HG03108 (cell line): ENCODE measurements around the gene PTCH2.
"Not testable (repeated sequence)": the region's sequence is repeated elsewhere in the genome, so short reads cannot be mapped to it uniquely, and the experiment has no call there.

Source experiments
- ATAC-seq: cut with Tn5 transposase; IDR thresholded peaks from one replicate; pipeline ENCODE4 v1.9.1; 2021; ENCODE audit warnings: moderate library complexity; ENCODE audit not compliant: unreplicated experiment

PTCH2 gene

DNA sequence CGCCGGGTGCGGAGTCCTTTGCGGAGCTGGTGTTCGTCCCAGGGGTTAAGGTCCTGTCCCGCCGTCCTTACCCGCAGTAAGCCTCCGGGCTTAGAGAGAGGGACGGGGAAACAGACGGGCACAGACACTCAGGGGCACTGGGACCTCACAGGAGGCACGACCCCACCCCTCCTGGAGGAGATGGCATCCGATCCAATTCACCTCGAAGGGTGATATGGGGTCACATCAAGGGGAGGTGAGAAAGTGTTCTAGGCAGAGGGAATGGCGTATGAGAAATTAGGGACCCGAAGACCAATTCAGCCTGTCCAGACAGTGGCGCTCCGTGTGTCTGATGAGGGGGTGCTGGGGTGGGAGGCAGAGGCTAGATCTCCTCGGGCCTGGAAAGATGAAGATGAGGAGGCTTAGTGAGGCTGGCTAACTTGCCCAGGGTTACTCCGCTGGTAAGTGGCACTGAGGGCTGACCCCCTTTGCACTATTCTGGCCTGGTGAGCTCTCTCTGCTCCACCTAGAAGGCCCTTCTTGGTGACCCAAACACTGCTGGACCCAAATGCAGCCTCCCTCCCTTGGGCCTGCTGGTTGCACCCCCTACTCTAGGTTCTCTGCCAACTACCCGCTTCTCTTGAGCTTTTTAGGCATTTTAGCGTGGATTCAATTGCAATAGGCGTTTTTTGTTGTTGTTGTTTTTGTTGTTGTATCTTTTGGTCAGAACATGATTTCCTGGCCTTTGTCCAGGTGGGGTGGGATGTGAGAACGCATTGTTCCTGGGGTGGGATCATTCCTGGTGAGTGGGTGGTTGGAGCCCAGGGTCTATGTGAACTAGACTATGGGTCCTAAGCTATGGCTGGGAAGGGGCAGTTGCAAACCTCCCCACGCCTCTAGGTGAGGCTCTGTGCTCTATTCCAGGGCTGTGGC is 22.5 kb downstream of the PTCH2 start:
- no peak for ATAC-seq

GRCh38 chr1:44819608-44820327 is 23.3 kb downstream of the PTCH2 start:
- ATAC-seq: peak; percentile 66

DNA sequence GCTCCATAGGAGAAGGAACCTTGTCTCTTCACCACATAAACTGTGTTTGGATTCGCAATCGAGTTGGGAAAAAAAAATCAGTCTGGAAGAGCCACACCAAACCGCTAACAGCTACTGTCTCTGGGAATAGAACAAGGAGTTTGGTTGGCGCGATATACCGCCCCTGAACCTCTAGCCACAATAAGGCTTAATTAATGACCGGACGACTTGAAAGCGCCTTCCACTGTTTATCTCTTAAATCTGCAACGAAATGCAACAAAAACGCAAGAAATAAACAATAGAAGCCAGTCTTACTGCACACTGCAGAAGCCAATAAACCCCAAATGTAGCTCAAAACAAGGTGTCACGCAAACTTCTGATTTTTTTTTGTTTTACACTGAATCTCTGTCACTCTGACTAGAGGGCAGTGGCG is 23.9 kb downstream of the PTCH2 start:
- no peak for ATAC-seq

GRCh38 chr1:44817771-44818495 is 25.1 kb downstream of the PTCH2 start:
- ATAC-seq: no peak

DNA sequence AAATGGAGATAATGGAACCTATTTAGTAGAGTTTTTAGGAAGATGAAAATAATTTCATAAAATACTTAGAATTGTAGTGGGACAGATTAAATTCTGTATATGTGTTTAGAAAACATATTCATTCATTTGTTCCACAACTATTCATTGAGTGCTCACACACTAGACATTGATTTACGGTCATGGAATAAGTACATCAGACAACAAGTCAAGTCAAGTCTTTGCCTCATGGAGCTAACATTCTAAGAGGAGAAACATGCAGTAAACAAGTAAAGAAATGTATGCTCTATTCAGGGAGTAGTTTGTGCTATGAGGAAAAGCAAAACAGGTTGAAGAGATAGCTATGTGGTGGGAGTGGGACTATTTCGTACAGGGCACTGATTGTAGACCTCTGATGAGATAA is 25.7 kb downstream of the PTCH2 start:
- ATAC-seq: no peak

DNA sequence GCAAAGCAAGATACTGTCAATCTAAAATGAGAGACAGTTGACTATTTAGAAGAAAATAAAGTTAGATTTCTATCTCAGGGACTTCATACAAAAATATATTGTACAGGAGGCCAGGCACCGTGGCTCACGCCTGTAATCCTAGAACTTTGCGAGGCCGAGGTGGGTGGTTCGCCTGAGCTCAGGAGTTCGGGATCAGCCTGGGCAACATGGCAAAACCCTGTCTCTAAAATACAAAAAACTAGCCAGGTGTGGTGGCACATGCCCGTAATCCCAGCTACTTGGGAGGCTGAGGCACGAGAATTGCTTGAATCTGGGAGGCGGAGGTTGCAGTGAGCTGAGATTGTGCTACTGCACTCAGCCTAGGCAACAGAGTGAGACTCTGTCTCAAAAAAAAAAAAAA is 27.1 kb downstream of the PTCH2 start:
- not testable (repeated sequence) for ATAC-seq

GRCh38 chr1:44812822-44813543 is 30.1 kb downstream of the PTCH2 start:
- ATAC-seq: no peak

GRCh38 chr1:44811234-44811633 is 31.8 kb downstream of the PTCH2 start:
- ATAC-seq: no peak

GRCh38 chr1:44810762-44811105 is 32.3 kb downstream of the PTCH2 start:
- ATAC-seq: not testable (repeated sequence)

DNA sequence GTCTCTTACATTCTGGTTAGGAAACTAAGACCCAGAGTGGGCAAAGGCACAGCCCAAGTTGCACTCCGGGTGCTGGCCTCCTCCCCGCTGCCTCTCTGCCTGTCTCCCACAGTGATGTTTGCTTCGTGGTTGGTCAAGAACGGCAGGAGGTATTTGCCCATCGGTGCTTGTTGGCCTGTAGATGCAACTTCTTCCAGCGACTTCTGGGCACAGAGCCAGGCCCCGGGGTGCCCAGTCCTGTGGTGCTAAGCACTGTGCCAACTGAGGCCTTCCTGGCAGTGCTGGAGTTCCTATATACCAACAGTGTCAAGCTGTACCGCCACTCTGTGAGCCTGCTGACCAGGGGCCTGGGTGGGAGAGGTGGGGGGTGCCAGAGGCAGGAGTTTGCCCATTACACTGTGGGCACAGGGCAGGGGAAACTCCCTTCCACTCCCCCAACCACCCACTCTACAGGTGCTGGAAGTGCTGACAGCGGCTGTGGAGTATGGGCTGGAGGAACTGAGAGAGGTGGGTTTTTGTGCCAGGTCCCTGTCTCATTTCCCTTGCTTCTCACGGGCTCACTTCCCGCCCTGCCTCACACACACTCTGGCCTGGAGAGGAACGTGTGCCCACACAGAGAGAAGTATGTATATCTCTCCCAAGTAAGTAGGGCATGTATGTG is 32.8 kb downstream of the PTCH2 start:
- no peak for ATAC-seq

- peak; percentile 33 for ATAC-seq
Observed at GRCh38 chr1:44808938-44809917, 33.8 kb downstream of the PTCH2 start.

GRCh38 chr1:44808063-44808937 is 34.8 kb downstream of the PTCH2 start, which contains the start of gene BTBD19:
TSS of gene BTBD19 (plus strand) at chr1:44808523. CDS start at chr1:44808821, 298 bp downstream.
- ATAC-seq: peak; percentile 32

- ATAC-seq: peak; percentile 30
Observed at GRCh38 chr1:44807364-44808062, 35.5 kb downstream of the PTCH2 start.

DNA sequence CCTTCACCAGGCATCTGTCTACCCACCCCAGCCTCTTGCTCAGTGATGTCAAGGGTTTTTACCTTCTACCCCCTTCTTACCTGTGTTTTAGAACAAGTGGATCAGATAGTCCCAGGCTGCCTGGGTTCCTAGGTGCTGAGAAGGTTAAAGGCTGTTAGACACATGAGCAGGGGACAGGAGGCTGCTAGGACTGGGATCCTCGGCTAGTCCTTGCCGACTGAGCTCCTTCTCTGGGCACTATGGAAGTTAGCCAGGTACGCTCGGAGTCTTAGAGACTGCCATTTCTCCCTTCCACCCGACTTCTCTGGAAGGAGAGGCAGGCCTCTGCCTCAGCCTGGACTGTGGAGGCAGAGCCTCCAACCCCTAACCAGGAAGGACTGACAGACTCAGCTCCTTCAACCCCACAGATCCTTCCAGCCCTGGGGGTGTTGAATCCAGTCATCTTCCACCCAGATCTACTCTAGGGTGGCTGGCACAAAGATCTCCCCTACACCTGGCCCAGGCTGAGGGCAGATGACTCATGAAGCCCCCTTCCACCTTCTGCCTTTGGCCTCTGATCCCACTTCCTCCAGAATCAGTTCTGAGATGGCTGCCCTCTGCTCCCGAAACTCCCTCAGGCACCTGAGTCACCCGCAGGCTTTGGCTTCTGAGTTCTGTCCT is 36.2 kb downstream of the PTCH2 start, which contains the start of gene DYNLT4:
Gene DYNLT4, minus strand, starts transcription at position 648 of the 660 bp plus-strand sequence. CDS start 683 bp downstream, outside the sequence.
- ATAC-seq: no peak

GRCh38 chr1:44806025-44806703 is 36.9 kb downstream of the PTCH2 start:
- ATAC-seq: no peak
